B cell (primary cell): ENCODE data around the gene MMP15. TPM values are rescaled to one million over a fixed set of nuclear protein-coding genes. Genes with fewer than 3 reads are reported as not detected.

Source experiments
- ATAC-seq: fragments of 200-7000 bp; cut with Tn5 transposase; one replicate; pipeline ENCODE4 v1.10.0; 2021; ENCODE audit warnings: low read depth, mild to moderate bottlenecking, moderate number of reproducible peaks, moderate library complexity
- CTCF ChIA-PET: fragments of 350-600 bp; sonication (Branson Sonifier 250); formaldehyde crosslinking; loops from one replicate; lab custom pipeline; 2021; ENCODE audit warnings: antibody characterized with exemption, inconsistent platforms; lab: Charles Lee
- POLR2A ChIA-PET: fragments of 350-600 bp; sonication (Branson Sonifier 250); formaldehyde crosslinking; loops from one replicate; lab custom pipeline; 2021; ENCODE audit warnings: antibody characterized with exemption; lab: Charles Lee
- DNase-seq: peaks from one replicate; pipeline ENCODE4 v3.0.0; 2013
- H2AFZ ChIP-seq: 2 replicates; pipeline ENCODE4 v1.6.1; 2012; ENCODE audit warnings: mild to moderate bottlenecking, low read depth, low read length; ENCODE audit not compliant: insufficient read depth, poor library complexity, severe bottlenecking
- H3K27ac ChIP-seq, 2 donors: 1 replicate in 1 of 2; 2 replicates in 1 of 2; pipeline ENCODE4 v1.5.1; 2012 to 2013; ENCODE audit warnings: low read length in 2 of 2, mild to moderate bottlenecking in 2 of 2, moderate library complexity in 1 of 2
- H3K27me3 ChIP-seq, 4 experiments: fragments of 200-600 bp in 1 of 4; sonication (generic) in 1 of 4; replicated peaks in 1 of 4; 1 replicate in 2 of 4; 2 replicates in 2 of 4; pipeline versions ENCODE4 v1.6.1 to v1.7.0; 2013 to 2016; ENCODE audit warnings: low read length in 3 of 4, mild to moderate bottlenecking in 2 of 4, mixed read lengths in 1 of 4, moderate library complexity in 1 of 4; ENCODE audit not compliant: insufficient read depth in 4 of 4, control insufficient read depth in 3 of 4; ENCODE audit errors: control extremely low read depth in 1 of 4
- H3K36me3 ChIP-seq, 2 experiments: replicated peaks in 1 of 2; 1 replicate in 1 of 2; 2 replicates in 1 of 2; pipeline versions ENCODE4 v1.6.1 to v1.7.1; 2013; ENCODE audit warnings: low read length in 1 of 2; ENCODE audit not compliant: insufficient read depth in 2 of 2, control insufficient read depth in 1 of 2; ENCODE audit errors: control extremely low read depth in 1 of 2, extremely low read depth in 1 of 2
- H3K4me1 ChIP-seq, 2 donors: fragments of 200-600 bp in 1 of 2; sonication (generic) in 1 of 2; 1 replicate in 1 of 2; 2 replicates in 1 of 2; pipeline versions ENCODE4 v1.5.1 to v1.6.1; 2013 to 2017; ENCODE audit warnings: low read length in 2 of 2; ENCODE audit not compliant: control insufficient read depth in 2 of 2, insufficient read depth in 2 of 2
- H3K4me2 ChIP-seq: replicated peaks from 2 replicates; pipeline ENCODE3; 2012; ENCODE audit warnings: mild to moderate bottlenecking, low read depth, low read length; ENCODE audit not compliant: poor library complexity, severe bottlenecking
- H3K4me3 ChIP-seq, 5 experiments: fragments of 200-600 bp in 1 of 5; sonication (generic) in 1 of 5; 1 replicate in 3 of 5; 2 replicates in 2 of 5; pipeline versions ENCODE4 v1.5.1 to v1.7.0; 2011 to 2016; ENCODE audit warnings: low read length in 4 of 5, mild to moderate bottlenecking in 4 of 5, low read depth in 2 of 5, control low read depth in 1 of 5, moderate library complexity in 1 of 5; ENCODE audit not compliant: insufficient read depth in 1 of 5; ENCODE audit errors: control extremely low read depth in 1 of 5, extremely low read depth in 1 of 5
- H3K79me2 ChIP-seq: fragments of 200-600 bp; sonication (generic); one replicate; pipeline ENCODE4 v1.6.0; 2016; ENCODE audit warnings: low read length; ENCODE audit not compliant: control insufficient read depth, insufficient read depth
- H3K9ac ChIP-seq: fragments of 200-600 bp; sonication (generic); 2 replicates; pipeline ENCODE4 v1.6.1; 2017; ENCODE audit warnings: mild to moderate bottlenecking, low read length, moderate library complexity
- H3K9me3 ChIP-seq, 3 donors: one replicate each; pipeline versions ENCODE4 v1.6.1 to v1.7.1; 2013; ENCODE audit warnings: low read length in 2 of 3; ENCODE audit not compliant: control insufficient read depth in 2 of 3, insufficient read depth in 1 of 3; ENCODE audit errors: control extremely low read depth in 1 of 3
- H4K20me1 ChIP-seq: 2 replicates; pipeline ENCODE4 v1.6.0; 2012; ENCODE audit warnings: mild to moderate bottlenecking, low read length; ENCODE audit not compliant: insufficient read depth, control insufficient read depth, poor library complexity, severe bottlenecking
- H3K27ac Mint-ChIP-seq: one replicate; pipeline ENCODE4 v1.8.0; 2021; ENCODE audit warnings: mixed read lengths
- H3K27me3 Mint-ChIP-seq: one replicate; pipeline ENCODE4 v1.8.0; 2021; ENCODE audit warnings: mixed read lengths
- H3K4me1 Mint-ChIP-seq: one replicate; pipeline ENCODE4 v1.8.0; 2021; ENCODE audit warnings: mixed read lengths
- H3K4me3 Mint-ChIP-seq: one replicate; pipeline ENCODE4 v1.8.0; 2021; ENCODE audit warnings: mixed read lengths
- H3K9me3 Mint-ChIP-seq: one replicate; pipeline ENCODE4 v1.8.0; 2022; ENCODE audit warnings: mixed read lengths; ENCODE audit not compliant: insufficient read depth
- CTCF ChIP-seq: fragments of 200-600 bp; IDR thresholded peaks from one replicate; pipeline ENCODE4 v1.8.0; 2022; ENCODE audit warnings: antibody characterized with exemption, mild to moderate bottlenecking
- EZH2 ChIP-seq: IDR thresholded peaks from 2 replicates; pipeline ENCODE4 v1.6.1; 2012; ENCODE audit warnings: borderline replicate concordance, low read depth, mild to moderate bottlenecking, moderate library complexity, low read length; ENCODE audit not compliant: insufficient read depth, poor library complexity, severe bottlenecking
- WGBS: methylation state at CpG from one replicate; pipeline ENCODE4 v1.1.5; 2013; ENCODE audit warnings: missing lambda C conversion rate; ENCODE audit not compliant: insufficient coverage; 5-methylcytosine and 5-hydroxymethylcytosine counted together
- intact Hi-C: fragments of 100-400 bp; cut with micrococcal nuclease; formaldehyde crosslinking; loops from one replicate; pipeline ENCODE4 v1.10.0; 2022
- polyA plus RNA-seq: library from polyadenylated mRNA; depleted of rRNA; stranded (reverse); fragments of >200 nt; gene quantifications from 2 replicates; pipeline ENCODE4 v1.2.3, GENCODE V29; 2012
- total RNA-seq, 2 donors: library from RNA; stranded (reverse); fragments of 120-200 nt in 1 of 2; gene quantifications; 1 replicate in 1 of 2; 2 replicates in 1 of 2; pipeline versions ENCODE4 v1.2.3 to v1.2.4, GENCODE V29; 2013 to 2022

The MMP15 gene
- total and polyA plus RNA-seq, 2 donors (not counting 1 experiment from before 2014, with no cell fraction given) = not detected

GRCh38 chr16:58040945-58041627 lies 15.5 kb downstream of the MMP15 start:
- Mint-ChIP-seq H3K27ac (no peak overlapping the region), H3K27me3 (no peaks in the 10 kb centered on the region), H3K9me3 (peaks cover 3% of the 10 kb centered on the region), H3K4me3 (no peak overlapping the region), H3K4me1 (no peaks in the 10 kb centered on the region)
- Histone ChIP-seq H3K4me3 (no peak overlapping the region), H3K36me3 (no peaks in the 10 kb centered on the region), H3K27ac (no peak overlapping the region), H3K79me2 (no peaks in the 10 kb centered on the region), H2AFZ (no peak overlapping the region), H3K9ac (no peak overlapping the region), H3K27me3 (no peaks in the 10 kb centered on the region), H3K4me2 (no peak overlapping the region), H4K20me1 (no peaks in the 10 kb centered on the region), H3K4me1 (no peaks in the 10 kb centered on the region), H3K9me3 (peaks cover 0 to 5% (median 0%) of the 10 kb centered on the region in 3 donors)
- ChIA-PET POLR2A (no interaction called here), CTCF (interaction anchor here (1.1 kb wide), 1 partner anchor 57 kb away, joined by 3 read pairs; no protein-coding TSS in a partner anchor)
- intact Hi-C loops = no loop called here
- 82% methylated on average over 14 of the region's 14 CpGs for WGBS
- TF ChIP-seq CTCF (no peak), EZH2 (no peak)
- ATAC-seq = no peak
- no peak for DNase-seq

- Histone ChIP-seq H3K27ac (no peak overlapping the region), H3K36me3 (no peaks in the 10 kb centered on the region), H4K20me1 (no peaks in the 10 kb centered on the region), H3K9ac (no peak overlapping the region), H3K4me1 (no peaks in the 10 kb centered on the region), H3K4me3 (no peak overlapping the region), H3K27me3 (no peaks in the 10 kb centered on the region), H2AFZ (no peak overlapping the region), H3K4me2 (no peak overlapping the region), H3K9me3 (peaks cover 0 to 5% (median 0%) of the 10 kb centered on the region in 3 donors), H3K79me2 (no peaks in the 10 kb centered on the region)
- H3K27me3 Mint-ChIP-seq = no peaks in the 10 kb centered on the region
- DNase-seq = no peak
- no peak overlapping the region for H3K27ac Mint-ChIP-seq
- H3K4me1 Mint-ChIP-seq = no peaks in the 10 kb centered on the region
- H3K9me3 Mint-ChIP-seq = peaks cover 3% of the 10 kb centered on the region
- ATAC-seq = no peak
- CTCF ChIA-PET = no interaction called here
- 94% methylated on average over 18 of the region's 18 CpGs for WGBS
- TF ChIP-seq EZH2 = no peak
- no peak for TF ChIP-seq CTCF
- POLR2A ChIA-PET = no interaction called here
- no peak overlapping the region for H3K4me3 Mint-ChIP-seq
- intact Hi-C loops = no loop called here
Measured at GRCh38 chr16:58041628-58041955, 16.0 kb downstream of the MMP15 start.
